K562 (cell line): ENCODE data around the gene SETD7. TPM values are rescaled to one million over a fixed set of nuclear protein-coding genes. Genes with fewer than 3 reads are reported as not detected.

ENCODE experiments used
- ATF1 ChIP-seq, 2 experiments: fragments of 450-650 bp in 1 of 2; IDR thresholded peaks; 2 replicates each; pipeline ENCODE4 v1.6.1; 2016; ENCODE audit warnings: missing compliant biosample characterization in 1 of 2, missing genetic modification characterization in 1 of 2
- CBFB ChIP-seq: sonication (generic); formaldehyde crosslinking; IDR thresholded peaks from 2 replicates; pipeline ENCODE4 v1.4.0; 2020; ENCODE audit warnings: mild to moderate bottlenecking, missing genetic modification reagents
- CREBBP ChIP-seq: IDR thresholded peaks from one replicate; pipeline ENCODE4 v1.6.1; 2012; ENCODE audit warnings: low read depth, mild to moderate bottlenecking, control low read depth, inconsistent platforms, low read length
- FOXJ3 ChIP-seq: sonication (generic); formaldehyde crosslinking; IDR thresholded peaks from 2 replicates; pipeline ENCODE4 v1.4.0; 2020; ENCODE audit warnings: mild to moderate bottlenecking, missing genetic modification reagents
- KDM1A ChIP-seq, 2 experiments: fragments of 450-650 bp; IDR thresholded peaks; 2 replicates each; pipeline ENCODE4 v1.6.1; 2016; ENCODE audit warnings: mild to moderate bottlenecking in 2 of 2
- MAFF ChIP-seq: IDR thresholded peaks from 2 replicates; pipeline ENCODE4 v1.6.1; 2012; ENCODE audit warnings: low read length, improper control_type of control experiment
- MBD2 ChIP-seq: sonication (generic); IDR thresholded peaks from 2 replicates; pipeline ENCODE4 v1.6.1; 2016; ENCODE audit warnings: low read depth, borderline replicate concordance
- MCM3 ChIP-seq: fragments of 450-650 bp; IDR thresholded peaks from 2 replicates; pipeline ENCODE4 v1.6.1; 2016
- OTX1 ChIP-seq: fragments of 450-650 bp; formaldehyde crosslinking; IDR thresholded peaks from 2 replicates; pipeline ENCODE4 v1.4.0; 2022; ENCODE audit warnings: mild to moderate bottlenecking
- RBM17 ChIP-seq: fragments of 200-400 bp; formaldehyde crosslinking; IDR thresholded peaks from 2 replicates; pipeline ENCODE4 v1.6.1; 2017; ENCODE audit warnings: low read depth, mild to moderate bottlenecking, low read length, borderline replicate concordance
- SREBF2 ChIP-seq: sonication (generic); formaldehyde crosslinking; IDR thresholded peaks from 2 replicates; pipeline ENCODE4 v1.4.0; 2020; ENCODE audit warnings: mild to moderate bottlenecking, missing genetic modification reagents
- SRF ChIP-seq, 2 experiments: fragments of 250-450, 450-650 bp in 1 of 2; sonication (Bioruptor Pico) in 1 of 2; sonication (generic) in 1 of 2; formaldehyde crosslinking; IDR thresholded peaks; 2 replicates each; pipeline versions ENCODE4 v1.5.0 to v1.5.1; 2020 to 2022; ENCODE audit warnings: mild to moderate bottlenecking in 1 of 2, missing genetic modification reagents in 1 of 2
- ZFP30 ChIP-seq: fragments of 250-450 bp; sonication (Bioruptor Pico); IDR thresholded peaks from 2 replicates; pipeline ENCODE4 v1.8.0; 2022; ENCODE audit warnings: moderate library complexity, mild to moderate bottlenecking, inconsistent platforms, borderline replicate concordance
- ZKSCAN3 ChIP-seq: fragments of 250-450 bp; sonication (Bioruptor Pico); IDR thresholded peaks from 2 replicates; pipeline ENCODE4 v1.4.0; 2020
- ZNF184 ChIP-seq: sonication (generic); formaldehyde crosslinking; IDR thresholded peaks from 2 replicates; pipeline ENCODE4 v1.5.0; 2020; ENCODE audit warnings: missing genetic modification reagents
- ZNF717 ChIP-seq: fragments of 250-450 bp; sonication (Bioruptor Pico); IDR thresholded peaks from 2 replicates; pipeline ENCODE4 v1.5.0; 2021
- ZNF785 ChIP-seq: fragments of 250-450 bp; sonication (Bioruptor Pico); IDR thresholded peaks from 2 replicates; pipeline ENCODE4 v1.4.0; 2020; ENCODE audit warnings: mild to moderate bottlenecking
- ZSCAN32 ChIP-seq: fragments of 450-650 bp; formaldehyde crosslinking; IDR thresholded peaks from 2 replicates; pipeline ENCODE4 v1.4.0; 2020; ENCODE audit warnings: mild to moderate bottlenecking, moderate library complexity
- polyA plus RNA-seq, 8 experiments: library from polyadenylated mRNA; depleted of rRNA in 4 of 8; stranded (reverse) in 5 of 8; unstranded in 3 of 8; fragments of >200 nt; fragmentation: Nextera tagmentation in 2 of 8; fragmentation: Illumina TruSeq in 1 of 8; extraction: Ambion mirVana in 2 of 8; extraction: Trizol in 1 of 8; gene quantifications; 2 replicates each; pipeline versions ENCODE4 v1.2.1 to v1.2.3, GENCODE V29; 2011 to 2014; ENCODE audit warnings: inconsistent platforms in 1 of 8, missing spikeins in 1 of 8
- total RNA-seq, 7 experiments: library from RNA; depleted of rRNA in 6 of 7; stranded (reverse); fragments of >200 nt in 6 of 7; fragmentation: Illumina TruSeq in 2 of 7; extraction: Trizol in 2 of 7; gene quantifications; 2 replicates each; pipeline versions ENCODE4 v1.2.1 to v1.2.3, GENCODE V29; 2011 to 2021; ENCODE audit warnings: low replicate concordance in 1 of 7
- TF ChIP-seq, protein P1 (sequence below), 2 experiments: IDR thresholded peaks in 1 of 2; conservative IDR thresholded peaks in 1 of 2; 2 replicates each; pipeline ENCODE4 v1.6.1; 2016; ENCODE audit warnings: low read depth in 2 of 2, mild to moderate bottlenecking in 1 of 2, missing compliant biosample characterization in 1 of 2, missing genetic modification characterization in 1 of 2, moderate library complexity in 1 of 2
- TF ChIP-seq, protein P2 (sequence below): IDR thresholded peaks from 2 replicates; pipeline ENCODE4 v1.6.1; 2011; ENCODE audit warnings: borderline replicate concordance, low read depth, mild to moderate bottlenecking, moderate library complexity, low read length; ENCODE audit not compliant: insufficient read depth, poor library complexity, severe bottlenecking
- TF ChIP-seq, protein P3 (sequence below): fragments of 450-650 bp; IDR thresholded peaks from 2 replicates; pipeline ENCODE4 v1.7.0; 2016; ENCODE audit warnings: borderline replicate concordance

SETD7 gene
- total and polyA plus RNA-seq, 9 of the 15 experiments (the other 6 are each of a cell fraction or from before 2014, with no cell fraction given), result 0.37 to 2.4 (median 1.7) TPM

DNA sequence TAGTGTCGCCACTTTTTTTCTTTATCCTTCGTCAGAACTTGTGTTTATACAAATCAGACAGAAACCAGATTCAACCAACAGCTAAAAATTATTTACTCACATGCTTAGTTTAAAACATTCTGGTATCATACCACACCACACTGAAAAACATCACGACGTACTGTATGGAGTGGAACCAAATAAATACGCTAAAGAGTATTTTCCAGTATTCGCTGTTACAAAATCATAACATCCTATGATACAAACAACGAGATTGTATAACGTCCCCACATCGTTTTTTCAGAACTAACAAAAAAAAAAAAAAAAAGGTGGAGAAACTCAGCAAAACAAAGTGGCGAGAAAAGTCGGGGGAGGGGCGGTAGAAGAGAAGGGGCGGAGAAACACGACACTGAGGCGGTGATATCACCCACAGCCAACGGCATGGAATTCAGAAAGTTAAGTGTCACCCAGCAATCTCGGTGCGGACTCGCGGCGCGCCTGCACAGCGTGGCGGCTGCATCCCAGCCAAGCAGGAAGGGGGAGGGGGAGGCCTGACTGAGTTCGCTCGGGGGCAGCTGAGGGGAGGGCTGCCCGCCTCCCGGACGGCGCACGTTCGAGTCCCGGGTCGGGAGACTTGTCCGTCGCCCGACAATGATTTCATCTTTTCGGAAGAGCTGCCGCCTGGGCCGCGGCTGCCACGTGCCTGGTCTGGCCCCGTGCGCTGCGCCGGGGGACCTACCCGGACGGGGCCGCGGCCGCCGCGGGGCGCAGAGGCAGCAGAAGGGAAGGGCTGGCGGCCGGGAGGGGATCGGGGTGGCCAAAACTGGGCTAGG, 920 bp downstream of the SETD7 start (continued):
- no peak for TF ChIP-seq CREBBP
- TF ChIP-seq SRF (CRISPR knock-in tag; IDR thresholded peaks at IDR 0.05), result no peak
- no peak for TF ChIP-seq OTX1 (CRISPR knock-in tag)
- TF ChIP-seq, protein P1, sequence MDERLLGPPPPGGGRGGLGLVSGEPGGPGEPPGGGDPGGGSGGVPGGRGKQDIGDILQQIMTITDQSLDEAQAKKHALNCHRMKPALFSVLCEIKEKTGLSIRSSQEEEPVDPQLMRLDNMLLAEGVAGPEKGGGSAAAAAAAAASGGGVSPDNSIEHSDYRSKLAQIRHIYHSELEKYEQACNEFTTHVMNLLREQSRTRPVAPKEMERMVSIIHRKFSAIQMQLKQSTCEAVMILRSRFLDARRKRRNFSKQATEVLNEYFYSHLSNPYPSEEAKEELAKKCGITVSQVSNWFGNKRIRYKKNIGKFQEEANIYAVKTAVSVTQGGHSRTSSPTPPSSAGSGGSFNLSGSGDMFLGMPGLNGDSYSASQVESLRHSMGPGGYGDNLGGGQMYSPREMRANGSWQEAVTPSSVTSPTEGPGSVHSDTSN (CRISPR knock-in tag; IDR thresholded peaks at IDR 0.05; ENCODE audit: low read depth), result no peak
- TF ChIP-seq, protein P1 (tag; conservative IDR thresholded peaks at IDR 0.05; ENCODE audit: low read depth), result no peak
- no peak for TF ChIP-seq CBFB (CRISPR knock-in tag)
- TF ChIP-seq SREBF2 (CRISPR knock-in tag), result no peak
- no peak for TF ChIP-seq ZKSCAN3
- TF ChIP-seq, protein P2, sequence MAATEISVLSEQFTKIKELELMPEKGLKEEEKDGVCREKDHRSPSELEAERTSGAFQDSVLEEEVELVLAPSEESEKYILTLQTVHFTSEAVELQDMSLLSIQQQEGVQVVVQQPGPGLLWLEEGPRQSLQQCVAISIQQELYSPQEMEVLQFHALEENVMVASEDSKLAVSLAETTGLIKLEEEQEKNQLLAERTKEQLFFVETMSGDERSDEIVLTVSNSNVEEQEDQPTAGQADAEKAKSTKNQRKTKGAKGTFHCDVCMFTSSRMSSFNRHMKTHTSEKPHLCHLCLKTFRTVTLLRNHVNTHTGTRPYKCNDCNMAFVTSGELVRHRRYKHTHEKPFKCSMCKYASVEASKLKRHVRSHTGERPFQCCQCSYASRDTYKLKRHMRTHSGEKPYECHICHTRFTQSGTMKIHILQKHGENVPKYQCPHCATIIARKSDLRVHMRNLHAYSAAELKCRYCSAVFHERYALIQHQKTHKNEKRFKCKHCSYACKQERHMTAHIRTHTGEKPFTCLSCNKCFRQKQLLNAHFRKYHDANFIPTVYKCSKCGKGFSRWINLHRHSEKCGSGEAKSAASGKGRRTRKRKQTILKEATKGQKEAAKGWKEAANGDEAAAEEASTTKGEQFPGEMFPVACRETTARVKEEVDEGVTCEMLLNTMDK, result no peak
- no peak for TF ChIP-seq ZSCAN32
- TF ChIP-seq ZNF184 (CRISPR knock-in tag), result no peak
- no peak for TF ChIP-seq RBM17
- TF ChIP-seq MBD2, result no peak
- no peak for TF ChIP-seq ATF1 (CRISPR knock-in tag; IDR thresholded peaks at IDR 0.05)
- peak; percentile 69 for TF ChIP-seq ATF1 (tag; IDR thresholded peaks at IDR 0.05)
- no peak for TF ChIP-seq ZNF717 (CRISPR knock-in tag)
- peak; percentile 59 to 86; a peak in 3 of 4 replicates for TF ChIP-seq KDM1A (IDR thresholded peaks at IDR 0.05)
- no peak for TF ChIP-seq ZNF785 (CRISPR knock-in tag)
- no peak for TF ChIP-seq FOXJ3 (CRISPR knock-in tag)
- TF ChIP-seq MCM3, result no peak
- no peak for TF ChIP-seq ZFP30 (CRISPR knock-in tag)
- TF ChIP-seq, protein P3, sequence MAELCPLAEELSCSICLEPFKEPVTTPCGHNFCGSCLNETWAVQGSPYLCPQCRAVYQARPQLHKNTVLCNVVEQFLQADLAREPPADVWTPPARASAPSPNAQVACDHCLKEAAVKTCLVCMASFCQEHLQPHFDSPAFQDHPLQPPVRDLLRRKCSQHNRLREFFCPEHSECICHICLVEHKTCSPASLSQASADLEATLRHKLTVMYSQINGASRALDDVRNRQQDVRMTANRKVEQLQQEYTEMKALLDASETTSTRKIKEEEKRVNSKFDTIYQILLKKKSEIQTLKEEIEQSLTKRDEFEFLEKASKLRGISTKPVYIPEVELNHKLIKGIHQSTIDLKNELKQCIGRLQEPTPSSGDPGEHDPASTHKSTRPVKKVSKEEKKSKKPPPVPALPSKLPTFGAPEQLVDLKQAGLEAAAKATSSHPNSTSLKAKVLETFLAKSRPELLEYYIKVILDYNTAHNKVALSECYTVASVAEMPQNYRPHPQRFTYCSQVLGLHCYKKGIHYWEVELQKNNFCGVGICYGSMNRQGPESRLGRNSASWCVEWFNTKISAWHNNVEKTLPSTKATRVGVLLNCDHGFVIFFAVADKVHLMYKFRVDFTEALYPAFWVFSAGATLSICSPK, result no peak
- no peak for TF ChIP-seq MAFF
